VCaP (cell line): Measurements from ENCODE around the gene TBCB.

Source experiments
- H3K27ac ChIP-seq: fragments of 450-650 bp; 2 replicates; pipeline ENCODE4 v1.5.1; 2017
- CTCF ChIP-seq: fragments of 450-650 bp; conservative IDR thresholded peaks from 2 replicates; pipeline ENCODE4 v1.5.1; 2017; ENCODE audit warnings: mild to moderate bottlenecking, moderate library complexity

TBCB gene

DNA sequence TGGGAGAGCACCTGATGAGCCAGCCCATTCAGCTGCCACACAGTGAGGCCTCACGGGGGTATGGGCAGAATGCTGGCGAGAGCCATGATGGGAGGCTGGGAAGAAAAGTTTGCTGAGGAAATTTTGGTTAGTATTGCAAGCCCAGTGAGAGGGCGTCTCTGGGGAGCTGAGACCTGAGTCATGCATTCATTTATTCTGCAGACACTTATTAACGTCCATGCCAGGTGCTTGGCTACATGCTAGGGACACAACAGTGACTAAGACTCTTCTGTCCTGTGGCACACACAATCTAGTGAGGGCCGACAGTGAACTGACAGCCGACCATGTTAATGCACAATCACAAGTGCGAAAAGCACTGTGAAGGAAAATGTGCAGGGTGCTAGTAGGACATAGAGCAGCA is 33.4 kb upstream of the TBCB start:
- no peak for TF ChIP-seq CTCF
- peak overlapping the region; percentile 50 for H3K27ac ChIP-seq

DNA sequence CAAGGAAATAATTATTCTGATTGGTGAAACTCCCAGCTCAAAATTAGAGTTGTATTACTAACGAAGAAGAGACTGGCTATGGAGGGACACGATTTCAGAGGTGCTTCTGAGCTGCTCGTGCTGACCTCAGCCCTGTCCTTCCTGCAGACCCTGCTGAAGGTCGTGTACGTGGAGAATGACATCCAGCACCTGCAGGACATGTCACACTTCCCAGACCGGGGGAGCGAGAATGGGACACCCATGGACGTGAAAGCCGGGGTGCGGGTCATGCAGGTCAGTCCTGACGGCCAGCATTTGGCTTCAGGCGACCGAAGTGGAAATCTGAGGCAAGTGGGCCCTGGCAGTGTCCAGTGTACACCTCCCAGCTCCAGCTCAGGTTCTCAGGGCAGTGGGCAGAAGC is 32.4 kb upstream of the TBCB start:
- no peak for TF ChIP-seq CTCF
- H3K27ac ChIP-seq = no peak overlapping the region; the same call in 1 of the 2 replicates

- no peak for TF ChIP-seq CTCF
- no peak overlapping the region for H3K27ac ChIP-seq
These were observed 30.8 kb upstream of the TBCB start for GRCh38 chr19:36084231-36085009.

GRCh38 chr19:36086326-36086725 is 28.9 kb upstream of the TBCB start:
- no peak overlapping the region for H3K27ac ChIP-seq
- TF ChIP-seq CTCF = no peak

- TF ChIP-seq CTCF = no peak
- H3K27ac ChIP-seq = no peak overlapping the region
These were observed 25.4 kb upstream of the TBCB start for GRCh38 chr19:36089847-36090246.

GRCh38 chr19:36090910-36091695 is 24.2 kb upstream of the TBCB start:
- TF ChIP-seq CTCF = no peak
- no peak overlapping the region for H3K27ac ChIP-seq

- no peak overlapping the region for H3K27ac ChIP-seq
- TF ChIP-seq CTCF = no peak
These were observed 22.7 kb upstream of the TBCB start for GRCh38 chr19:36092566-36092965.
